Skeletal muscle satellite cell (primary cell): ENCODE measurements around the gene NECAP2.
"Not testable (repeated sequence)": the region's sequence is repeated elsewhere in the genome, so short reads cannot be mapped to it uniquely, and the experiment has no call there.

Experiments used
- H3K27me3 ChIP-seq: 2 replicates; pipeline ENCODE4 v1.7.0; 2013; ENCODE audit warnings: low read length; ENCODE audit not compliant: control insufficient read depth, insufficient read depth
- H3K36me3 ChIP-seq: 2 replicates; pipeline ENCODE4 v1.7.0; 2013; ENCODE audit warnings: mild to moderate bottlenecking, control low read depth, low read length; ENCODE audit not compliant: insufficient read depth
- H3K4me1 ChIP-seq: 2 replicates; pipeline ENCODE4 v1.7.0; 2013; ENCODE audit warnings: low read length; ENCODE audit not compliant: control insufficient read depth, insufficient read depth
- H3K4me2 ChIP-seq: 2 replicates; pipeline ENCODE4 v1.7.0; 2013; ENCODE audit warnings: mild to moderate bottlenecking, low read length
- H3K4me3 ChIP-seq: 2 replicates; pipeline ENCODE4 v1.7.0; 2013; ENCODE audit warnings: low read length
- H3K9ac ChIP-seq: 2 replicates; pipeline ENCODE4 v1.7.0; 2013; ENCODE audit warnings: mild to moderate bottlenecking, low read depth, low read length, moderate library complexity
- H3K9me3 ChIP-seq: replicated peaks from 2 replicates; pipeline ENCODE4 v1.7.0; 2013; ENCODE audit warnings: mild to moderate bottlenecking, control low read depth, low read length

The NECAP2 gene

GRCh38 chr1:16447641-16448040, 7.1 kb downstream of the NECAP2 start:
- Histone ChIP-seq H3K4me2 (no peak overlapping the region), H3K9me3 (no peaks in the 10 kb centered on the region), H3K9ac (no peak overlapping the region), H3K27me3 (no peaks in the 10 kb centered on the region), H3K36me3 (peaks cover 86% of the 10 kb centered on the region), H3K4me3 (no peak overlapping the region), H3K4me1 (no peaks in the 10 kb centered on the region)

GRCh38 chr1:16449065-16449464, 8.5 kb downstream of the NECAP2 start:
- Histone ChIP-seq H3K27me3 (no peaks in the 10 kb centered on the region), H3K4me1 (no peaks in the 10 kb centered on the region), H3K4me2 (no peak overlapping the region), H3K9ac (no peak overlapping the region), H3K4me3 (no peak overlapping the region), H3K36me3 (peaks cover 76% of the 10 kb centered on the region), H3K9me3 (no peaks in the 10 kb centered on the region)

GRCh38 chr1:16449666-16450065, 9.1 kb downstream of the NECAP2 start:
- Histone ChIP-seq H3K9me3 (no peaks in the 10 kb centered on the region), H3K4me2 (no peak overlapping the region), H3K36me3 (peaks cover 73% of the 10 kb centered on the region), H3K4me3 (no peak overlapping the region), H3K9ac (no peak overlapping the region), H3K27me3 (no peaks in the 10 kb centered on the region), H3K4me1 (no peaks in the 10 kb centered on the region)

- H3K27me3 ChIP-seq: no peaks in the 10 kb centered on the region
- no peak overlapping the region for H3K4me3 ChIP-seq
- peaks cover 77% of the 10 kb centered on the region for H3K36me3 ChIP-seq
Measured at GRCh38 chr1:16450863-16451481, 10.4 kb downstream of the NECAP2 start.

GRCh38 chr1:16451841-16452528, 11.5 kb downstream of the NECAP2 start:
- H3K9me3 ChIP-seq: no peaks in the 10 kb centered on the region
- H3K36me3 ChIP-seq: peaks cover 81% of the 10 kb centered on the region
- no peak overlapping the region for H3K9ac ChIP-seq
- no peaks in the 10 kb centered on the region for H3K4me1 ChIP-seq
- H3K27me3 ChIP-seq: no peaks in the 10 kb centered on the region
- no peak overlapping the region for H3K4me2 ChIP-seq
- no peak overlapping the region for H3K4me3 ChIP-seq

More at GRCh38 chr1:16450863-16451481, 10.4 kb downstream of the NECAP2 start:
- Histone ChIP-seq H3K9ac (no peak overlapping the region), H3K9me3 (no peaks in the 10 kb centered on the region), H3K4me2 (no peak overlapping the region), H3K4me1 (no peaks in the 10 kb centered on the region)

GRCh38 chr1:16454909-16455308, 14.4 kb downstream of the NECAP2 start:
- H3K4me3 ChIP-seq, H3K9me3 ChIP-seq, H3K27me3 ChIP-seq, H3K4me1 ChIP-seq, H3K9ac ChIP-seq, H3K4me2 ChIP-seq: not testable (repeated sequence)
- H3K36me3 ChIP-seq: peaks cover 80% of the 10 kb centered on the region

- peaks cover 73% of the 10 kb centered on the region for H3K36me3 ChIP-seq
- H3K4me2 ChIP-seq, H3K27me3 ChIP-seq, H3K4me3 ChIP-seq, H3K9ac ChIP-seq, H3K4me1 ChIP-seq, H3K9me3 ChIP-seq: not testable (repeated sequence)
Measured at GRCh38 chr1:16456151-16456550, 15.6 kb downstream of the NECAP2 start.

GRCh38 chr1:16458831-16459230, 18.3 kb downstream of the NECAP2 start:
- no peak overlapping the region for H3K9ac ChIP-seq
- no peaks in the 10 kb centered on the region for H3K27me3 ChIP-seq
- no peak overlapping the region for H3K4me2 ChIP-seq
- no peak overlapping the region for H3K4me3 ChIP-seq
- no peaks in the 10 kb centered on the region for H3K9me3 ChIP-seq
- H3K4me1 ChIP-seq: no peaks in the 10 kb centered on the region
- H3K36me3 ChIP-seq: peaks cover 78% of the 10 kb centered on the region

GRCh38 chr1:16459352-16459925, 18.9 kb downstream of the NECAP2 start:
- Histone ChIP-seq H3K4me3 (no peak overlapping the region), H3K4me2 (no peak overlapping the region), H3K36me3 (peaks cover 81% of the 10 kb centered on the region), H3K4me1 (no peaks in the 10 kb centered on the region), H3K9me3 (no peaks in the 10 kb centered on the region), H3K9ac (no peak overlapping the region), H3K27me3 (no peaks in the 10 kb centered on the region)

GRCh38 chr1:16461681-16462080, 21.2 kb downstream of the NECAP2 start:
- Histone ChIP-seq H3K9ac (no peak overlapping the region), H3K4me3 (no peak overlapping the region), H3K27me3 (no peaks in the 10 kb centered on the region), H3K4me2 (no peak overlapping the region), H3K4me1 (no peaks in the 10 kb centered on the region), H3K36me3 (peaks cover 62% of the 10 kb centered on the region), H3K9me3 (no peaks in the 10 kb centered on the region)

GRCh38 chr1:16462773-16463330, 22.3 kb downstream of the NECAP2 start:
- no peaks in the 10 kb centered on the region for H3K4me1 ChIP-seq
- H3K36me3 ChIP-seq: peaks cover 50% of the 10 kb centered on the region
- H3K9ac ChIP-seq: no peak overlapping the region
- H3K4me3 ChIP-seq: no peak overlapping the region
- H3K4me2 ChIP-seq: no peak overlapping the region
- H3K9me3 ChIP-seq: no peaks in the 10 kb centered on the region
- no peaks in the 10 kb centered on the region for H3K27me3 ChIP-seq
